ENCODE data around the gene AVPR1B. TPM values are rescaled to one million over a fixed set of nuclear protein-coding genes. Genes with fewer than 3 reads are reported as not detected.

Gene AVPR1B
- total RNA-seq, 1 experiment from 2014 or later, result not detected

- Histone ChIP-seq H2BK120ac (ENCODE audit: low read depth, low read length, poor library complexity, severe bottlenecking) (no peak overlapping the region), H2AK5ac (ENCODE audit: insufficient read length, low read length) (no peak overlapping the region), H2BK5ac (ENCODE audit: insufficient read length, low read length) (no peak overlapping the region), H3K23ac (ENCODE audit: insufficient read length, low read depth, low read length) (no peak overlapping the region), H3K27ac (ENCODE audit: insufficient read length, low read depth, low read length) (no peak overlapping the region), H4K8ac (replicated peaks; ENCODE audit: insufficient read length, low read depth, low read length) (no peak overlapping the region), H3K79me1 (ENCODE audit: insufficient read depth, low read depth, low read length, poor library complexity, severe bottlenecking) (no peaks in the 10 kb centered on the region), H3K56ac (ENCODE audit: insufficient read length, low read depth, low read length) (no peak overlapping the region), H4K20me1 (ENCODE audit: control insufficient read depth, insufficient read depth, insufficient read length) (no peaks in the 10 kb centered on the region), H3K9ac (ENCODE audit: extremely low read depth, insufficient read length, low read length) (no peak overlapping the region), H3K14ac (ENCODE audit: insufficient read depth, low read length) (no peak overlapping the region), H4K5ac (ENCODE audit: insufficient read length, low read depth, low read length) (no peak overlapping the region), H3T11ph (ENCODE audit: low read length) (no peak overlapping the region), H3K4me2 (ENCODE audit: insufficient read depth, insufficient read length, low read length) (no peak overlapping the region), H3K23me2 (ENCODE audit: insufficient read length, low read depth, low read length, poor library complexity, severe bottlenecking) (no peaks in the 10 kb centered on the region), H3K4me1 (ENCODE audit: insufficient read depth, low read length) (no peaks in the 10 kb centered on the region), H3K9me3 (ENCODE audit: control insufficient read depth, low read depth, low read length) (no peaks in the 10 kb centered on the region), H3K18ac (ENCODE audit: insufficient read length, low read depth, low read length) (no peak overlapping the region), H2BK20ac (ENCODE audit: low read depth, low read length, poor library complexity, severe bottlenecking) (no peak overlapping the region), H3K27me3 (ENCODE audit: insufficient read depth, low read length) (no peaks in the 10 kb centered on the region), H4K91ac (ENCODE audit: insufficient read length, low read depth, low read length) (no peak overlapping the region), H2BK15ac (ENCODE audit: low read depth, low read length) (no peak overlapping the region), H2AFZ (ENCODE audit: low read length) (no peak overlapping the region), H3K4ac (ENCODE audit: low read depth, low read length) (no peak overlapping the region), H3K79me2 (ENCODE audit: insufficient read depth, low read length) (no peaks in the 10 kb centered on the region), H2BK12ac (ENCODE audit: insufficient read length, low read depth, low read length) (no peak overlapping the region)
- H3K36me3 Mint-ChIP-seq (ENCODE audit: insufficient read depth in 1 of 3, low read depth in 3 of 3), result no peaks in the 10 kb centered on the region
- no peaks in the 10 kb centered on the region for H3K9me3 Mint-ChIP-seq
- no peak overlapping the region for H3K4me3 Mint-ChIP-seq
- no peak for TF ChIP-seq CTCF (conservative IDR thresholded peaks at IDR 0.05)
- DNase-seq, result no peak
- WGBS (ENCODE audit: extremely low coverage, insufficient read length, low lambda C conversion rate), result no CpG with 5 or more reads among the region's 8 CpGs
- peaks cover 5 to 6% of the 10 kb centered on the region in 2 experiments; a peak in 3 of 4 replicates for H3K4me1 Mint-ChIP-seq
- H3K27me3 Mint-ChIP-seq (ENCODE audit: low read depth), result peaks cover 2% of the 10 kb centered on the region; the same call in 1 of the 2 replicates
- H3K27ac Mint-ChIP-seq, result 0 out of 7 replicates have a peak overlapping the region, but pooled peaks of 1 of the 3 experiments have one; percentile 8
Measured at GRCh38 chr1:206082831-206083695, 34.1 kb downstream of the AVPR1B start.
